D341Med (cell line): Measurements from ENCODE around the gene ELOVL5.

Experiments
- DNase-seq: peaks from one replicate; pipeline ENCODE4 v3.0.0; 2012; ENCODE audit warnings: low spot score

The ELOVL5 gene

GRCh38 chr6:53240139-53240538 lies 108.6 kb downstream of the ELOVL5 start:
- no peak for DNase-seq

- no peak for DNase-seq
Measured at GRCh38 chr6:53239526-53239925, 109.2 kb downstream of the ELOVL5 start.

GRCh38 chr6:53238311-53238710 lies 110.4 kb downstream of the ELOVL5 start:
- DNase-seq, result no peak

GRCh38 chr6:53236241-53236640 lies 112.5 kb downstream of the ELOVL5 start:
- no peak for DNase-seq

GRCh38 chr6:53235508-53235907 lies 113.2 kb downstream of the ELOVL5 start:
- no peak for DNase-seq

- DNase-seq, result no peak
Measured at GRCh38 chr6:53233309-53233708, 115.4 kb downstream of the ELOVL5 start.

GRCh38 chr6:53230775-53231467 lies 117.8 kb downstream of the ELOVL5 start:
- DNase-seq, result no peak

- no peak for DNase-seq
Measured at GRCh38 chr6:53227847-53228246, 120.9 kb downstream of the ELOVL5 start.

- DNase-seq, result no peak
Measured at GRCh38 chr6:53220605-53221004, 128.1 kb downstream of the ELOVL5 start.
